ENCODE results near the gene SLC26A4. TPM values are rescaled to one million over a fixed set of nuclear protein-coding genes. Genes with fewer than 3 reads are reported as not detected.
"Not testable (repeated sequence)": the region's sequence is repeated elsewhere in the genome, so short reads cannot be mapped to it uniquely, and the experiment has no call there.

The SLC26A4 gene
- total and polyA plus RNA-seq, 7 donors, result 0.08 to 0.94 (median 0.18) TPM

DNA sequence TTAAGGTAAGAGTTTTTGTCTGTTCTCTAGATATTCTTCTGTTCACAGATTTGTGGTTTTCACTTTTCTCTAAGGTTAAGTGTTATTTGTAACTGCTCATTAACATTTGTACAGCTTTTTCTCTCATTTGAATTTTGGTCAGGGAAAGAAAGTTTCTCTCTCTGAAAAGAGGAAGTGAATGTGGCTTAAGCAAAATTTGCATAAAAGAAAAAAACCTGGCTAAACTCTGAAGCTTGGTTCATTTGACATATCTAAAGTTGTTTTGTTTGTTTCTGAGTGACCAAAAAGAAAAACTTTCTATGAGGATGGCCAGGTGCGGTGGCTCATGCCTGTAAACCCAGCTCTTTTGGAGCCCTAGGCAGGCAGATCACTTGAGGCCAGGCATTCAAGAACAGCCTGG, 22.0 kb upstream of the SLC26A4 start:
- intact Hi-C loops (cut with DNase I), result no loop called here
- ATAC-seq, result no peak
- DNase-seq, result no peak
- no peaks in the 10 kb centered on the region for H3K9me3 ChIP-seq
- no peaks in the 10 kb centered on the region for H3K4me1 ChIP-seq
- H3K27me3 ChIP-seq (ENCODE audit: insufficient read depth in 3 of 3, low read length in 2 of 3), result peaks cover 0 to 2% (median 0%) of the 10 kb centered on the region in 3 donors
- 85 to 93% (median 85%) methylated on average over 1 of the region's 1 CpG for WGBS, 3 donors
- no peak for TF ChIP-seq CTCF (IDR thresholded peaks at IDR 0.05)
- no peak overlapping the region for H3K27ac ChIP-seq
- H3K36me3 ChIP-seq (ENCODE audit: insufficient read depth in 1 of 2, low read depth in 1 of 2), result no peaks in the 10 kb centered on the region
- H3K4me3 ChIP-seq, result no peak overlapping the region

DNA sequence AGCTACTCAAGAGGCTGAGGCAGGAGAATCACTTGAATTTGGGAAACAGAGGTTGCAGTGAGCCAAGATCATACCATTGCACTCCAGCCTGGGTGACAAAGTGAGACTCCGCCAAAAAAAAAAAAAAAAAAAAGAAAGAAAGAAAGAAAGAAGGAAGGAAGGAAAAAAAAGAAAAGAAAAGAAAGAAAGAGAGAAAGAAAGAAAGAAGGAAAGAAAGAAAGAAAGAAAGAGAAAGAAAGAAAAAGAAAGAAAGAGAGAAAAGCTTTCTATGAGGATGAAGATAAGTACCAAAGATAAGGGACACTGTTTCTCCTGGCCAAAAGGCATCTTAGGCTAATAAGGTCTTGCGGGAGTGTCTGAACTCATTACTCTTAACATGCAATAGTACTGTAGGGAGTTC, 21.6 kb upstream of the SLC26A4 start:
- H3K27me3 ChIP-seq (ENCODE audit: insufficient read depth in 3 of 3, low read length in 2 of 3); H3K9me3 ChIP-seq; DNase-seq; H3K4me1 ChIP-seq; ATAC-seq; H3K36me3 ChIP-seq (ENCODE audit: insufficient read depth in 1 of 2, low read depth in 1 of 2); H3K27ac ChIP-seq; intact Hi-C loops (cut with DNase I); H3K4me3 ChIP-seq: not testable (repeated sequence)
- WGBS, 3 donors, result 95 to 97% (median 96%) methylated on average over 2 of the region's 2 CpGs

DNA sequence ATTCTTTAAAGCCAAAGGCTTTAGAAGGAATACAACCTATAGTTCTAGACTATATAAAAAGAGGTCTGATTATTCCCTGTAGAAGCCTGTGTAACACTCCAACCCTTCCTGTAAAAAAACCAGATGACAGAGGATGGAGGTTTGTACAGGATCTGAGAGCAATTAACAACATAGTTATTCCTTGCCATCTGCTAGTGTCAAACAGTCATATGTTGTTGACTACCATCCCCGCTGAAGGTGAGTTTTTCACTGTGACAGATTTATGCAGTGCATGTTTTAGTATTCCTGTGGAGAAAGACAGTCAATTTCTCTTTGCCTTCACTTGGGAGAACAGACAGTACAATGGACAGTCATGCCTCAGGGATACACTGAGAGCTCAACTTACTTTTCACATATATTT, 19.0 kb upstream of the SLC26A4 start:
- Histone ChIP-seq H3K4me1 (no peaks in the 10 kb centered on the region), H3K36me3 (ENCODE audit: insufficient read depth in 1 of 2, low read depth in 1 of 2) (no peaks in the 10 kb centered on the region), H3K9me3 (no peaks in the 10 kb centered on the region), H3K27me3 (ENCODE audit: insufficient read depth in 3 of 3, low read length in 2 of 3) (peaks cover 0 to 2% (median 0%) of the 10 kb centered on the region in 3 donors), H3K27ac (no peak overlapping the region), H3K4me3 (no peak overlapping the region)
- 33 to 51% (median 49%) methylated on average over 1 of the region's 1 CpG for WGBS, 3 donors
- intact Hi-C loops (cut with DNase I), result no loop called here
- DNase-seq (no peak), ATAC-seq (no peak)
- no peak for TF ChIP-seq CTCF (IDR thresholded peaks at IDR 0.05)

GRCh38 chr7:107642501-107642900, 18.1 kb upstream of the SLC26A4 start:
- Histone ChIP-seq H3K27ac (no peak overlapping the region), H3K27me3 (ENCODE audit: insufficient read depth in 3 of 3, low read length in 2 of 3) (peaks cover 0 to 2% (median 0%) of the 10 kb centered on the region in 3 donors), H3K9me3 (no peaks in the 10 kb centered on the region), H3K4me1 (no peaks in the 10 kb centered on the region), H3K36me3 (ENCODE audit: insufficient read depth in 1 of 2, low read depth in 1 of 2) (no peaks in the 10 kb centered on the region), H3K4me3 (no peak overlapping the region)
- ATAC-seq (no peak), DNase-seq (no peak)
- no peak for TF ChIP-seq CTCF (IDR thresholded peaks at IDR 0.05)
- intact Hi-C loops (cut with DNase I), result no loop called here
- WGBS, 3 donors, result 57 to 66% (median 62%) methylated on average over 4 of the region's 4 CpGs

DNA sequence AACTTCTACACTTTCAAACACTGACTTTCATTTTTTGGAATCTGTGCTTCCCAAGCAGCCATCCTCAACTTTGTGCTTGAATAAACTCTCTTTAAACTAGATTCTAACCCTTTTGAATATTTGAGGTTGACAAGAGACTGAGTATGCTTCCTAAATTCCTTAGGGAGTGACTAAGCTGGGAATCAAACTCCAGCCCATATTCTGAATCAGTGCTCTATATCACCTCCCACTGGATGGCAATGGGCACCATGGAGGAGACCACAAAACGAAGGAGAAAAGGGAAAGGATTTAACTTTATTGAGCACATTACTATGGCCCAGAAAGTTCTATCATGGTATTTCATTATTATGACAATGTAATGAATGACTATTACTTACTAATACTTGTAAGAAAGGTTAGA, 17.2 kb upstream of the SLC26A4 start:
- peaks cover 0 to under 1% (median 0%) of the 10 kb centered on the region in 3 donors for H3K27me3 ChIP-seq (ENCODE audit: insufficient read depth in 3 of 3, low read length in 2 of 3)
- no peak for TF ChIP-seq CTCF (IDR thresholded peaks at IDR 0.05)
- DNase-seq (no peak), ATAC-seq (no peak)
- H3K4me1 ChIP-seq, result no peaks in the 10 kb centered on the region
- no peak overlapping the region for H3K27ac ChIP-seq
- no peaks in the 10 kb centered on the region for H3K9me3 ChIP-seq
- 61 to 72% (median 71%) methylated on average over 1 of the region's 1 CpG for WGBS, 3 donors
- no peak overlapping the region for H3K4me3 ChIP-seq
- no peaks in the 10 kb centered on the region for H3K36me3 ChIP-seq (ENCODE audit: insufficient read depth in 1 of 2, low read depth in 1 of 2)
- intact Hi-C loops (cut with DNase I), result no loop called here
